GM13977 (cell line): ENCODE results near the gene EPHA7.
A peak's percentile ranks its signal among the peaks of the same experiment; 100 is the strongest.

Source experiments
- DNase-seq: peaks from one replicate; pipeline ENCODE4 v3.0.0; 2012; ENCODE audit warnings: low spot score
- CTCF ChIP-seq: IDR thresholded peaks from 2 replicates; pipeline ENCODE4 v1.5.1; 2012; ENCODE audit warnings: mild to moderate bottlenecking, control low read depth; ENCODE audit not compliant: insufficient read depth; ENCODE audit errors: extremely low read depth, missing control alignments
- in situ Hi-C: fragments of 300-500 bp; cut with MboI; formaldehyde crosslinking; loops from one replicate; pipeline ENCODE4 v1.12.0; 2022; ENCODE audit warnings: low sequenced_read_pairs, low pct_unique_long_range_greater_than_20kb, mixed read lengths, inconsistent platforms; ENCODE audit not compliant: unreplicated experiment

Gene EPHA7

GRCh38 chr6:93419304-93420162 is at the start of gene EPHA7:
TSS of gene EPHA7 (minus strand) at chr6:93419559. CDS start at chr6:93419341, 218 bp downstream.
- in situ Hi-C loops = no loop called here
- no peak for TF ChIP-seq CTCF
- DNase-seq = peak; percentile 91

- no peak for TF ChIP-seq CTCF
- no peak for DNase-seq
- in situ Hi-C loops = no loop called here
Observed at GRCh38 chr6:93468291-93468690, 48.9 kb upstream of the EPHA7 start.

GRCh38 chr6:93454533-93454932 is 35.2 kb upstream of the EPHA7 start:
- TF ChIP-seq CTCF = no peak

GRCh38 chr6:93453956-93454355 is 34.6 kb upstream of the EPHA7 start:
- peak; percentile 9 for DNase-seq
- in situ Hi-C loops = no loop called here
- TF ChIP-seq CTCF = no peak

More at GRCh38 chr6:93454533-93454932, 35.2 kb upstream of the EPHA7 start:
- DNase-seq = no peak
- in situ Hi-C loops = no loop called here

- in situ Hi-C loops = no loop called here
- DNase-seq = no peak
- no peak for TF ChIP-seq CTCF
Observed at GRCh38 chr6:93447874-93448273, 28.5 kb upstream of the EPHA7 start.

- no peak for DNase-seq
- no peak for TF ChIP-seq CTCF
- in situ Hi-C loops = no loop called here
Observed at GRCh38 chr6:93437491-93437890, 18.1 kb upstream of the EPHA7 start.
